NCI-H526 (cell line): Measurements from ENCODE around the gene YPEL4.

Experiments used
- DNase-seq, 2 experiments: peaks; one replicate each; lab custom pipeline; 2025; lab: John Stamatoyannopoulos, UW

The YPEL4 gene

GRCh38 chr11:57650739-57651090 is 1.0 kb upstream of the YPEL4 start:
- no peak for DNase-seq

- peak in 1 of 2 experiments; percentile 29 for DNase-seq
These were observed 644 bp downstream of the YPEL4 start for GRCh38 chr11:57648801-57649735.

GRCh38 chr11:57647960-57648800 is 1.5 kb downstream of the YPEL4 start:
- DNase-seq, result no peak

- peak in 1 of 2 experiments; percentile 26 for DNase-seq
These were observed 2.3 kb downstream of the YPEL4 start for GRCh38 chr11:57647372-57647771.

- DNase-seq, result peak in 1 of 2 experiments; percentile 36
These were observed 2.9 kb downstream of the YPEL4 start for GRCh38 chr11:57646799-57647303.

- no peak for DNase-seq
These were observed 3.4 kb downstream of the YPEL4 start for GRCh38 chr11:57646194-57646798.

GRCh38 chr11:57645689-57646085 is 4.0 kb downstream of the YPEL4 start:
- DNase-seq, result no peak

GRCh38 chr11:57644748-57645688 is 4.7 kb downstream of the YPEL4 start:
- DNase-seq, result peak; percentile 53 to 90

- no peak for DNase-seq
These were observed 5.9 kb downstream of the YPEL4 start for GRCh38 chr11:57643802-57644201.

GRCh38 chr11:57641011-57641807 is 8.5 kb downstream of the YPEL4 start:
- DNase-seq, result peak; percentile 50 to 61

GRCh38 chr11:57640068-57640800 is 9.5 kb downstream of the YPEL4 start:
- no peak for DNase-seq

- no peak for DNase-seq
These were observed 10.2 kb downstream of the YPEL4 start for GRCh38 chr11:57639321-57640067.

- peak in 1 of 2 experiments; percentile 28 for DNase-seq
These were observed 10.8 kb downstream of the YPEL4 start for GRCh38 chr11:57638811-57639320.

- peak; percentile 55 to 84 for DNase-seq
These were observed 11.5 kb downstream of the YPEL4 start for GRCh38 chr11:57638005-57638781.

GRCh38 chr11:57637626-57638004 is 12.1 kb downstream of the YPEL4 start:
- DNase-seq, result no peak

- DNase-seq, result no peak
These were observed 14.5 kb downstream of the YPEL4 start for GRCh38 chr11:57635246-57635645.

- DNase-seq, result no peak
These were observed 15.4 kb downstream of the YPEL4 start for GRCh38 chr11:57634311-57634710.
